GM19324 (cell line): ENCODE measurements around the gene IGSF22.

Source experiments
- ATAC-seq: cut with Tn5 transposase; IDR thresholded peaks from one replicate; pipeline ENCODE4 v1.9.1; 2021; ENCODE audit warnings: mild to moderate bottlenecking, moderate library complexity; ENCODE audit not compliant: unreplicated experiment, low FRiP score

The IGSF22 gene

GRCh38 chr11:18745251-18745650 is 19.3 kb upstream of the IGSF22 start:
- ATAC-seq = no peak

GRCh38 chr11:18743900-18744514 is 18.0 kb upstream of the IGSF22 start:
- no peak for ATAC-seq

GRCh38 chr11:18743365-18743764 is 17.4 kb upstream of the IGSF22 start:
- ATAC-seq = no peak

- ATAC-seq = no peak
Measured at GRCh38 chr11:18741783-18742182, 15.8 kb upstream of the IGSF22 start.

GRCh38 chr11:18739685-18740084 is 13.7 kb upstream of the IGSF22 start:
- no peak for ATAC-seq

GRCh38 chr11:18737642-18738041 is 11.7 kb upstream of the IGSF22 start:
- ATAC-seq = no peak

- ATAC-seq = no peak
Measured at GRCh38 chr11:18736590-18737148, 10.7 kb upstream of the IGSF22 start.

GRCh38 chr11:18733202-18733601 is 7.2 kb upstream of the IGSF22 start:
- ATAC-seq = no peak

GRCh38 chr11:18731949-18732821 is 6.2 kb upstream of the IGSF22 start:
- ATAC-seq = no peak

- no peak for ATAC-seq
Measured at GRCh38 chr11:18731441-18731840, 5.5 kb upstream of the IGSF22 start.

- ATAC-seq = no peak
Measured at GRCh38 chr11:18730020-18730419, 4.0 kb upstream of the IGSF22 start.

GRCh38 chr11:18729426-18729825 is 3.4 kb upstream of the IGSF22 start:
- no peak for ATAC-seq

GRCh38 chr11:18728658-18729057 is 2.7 kb upstream of the IGSF22 start:
- ATAC-seq = no peak

GRCh38 chr11:18727479-18728236 is 1.7 kb upstream of the IGSF22 start:
- ATAC-seq = no peak

GRCh38 chr11:18723991-18724390 is 2.0 kb downstream of the IGSF22 start:
- no peak for ATAC-seq

- ATAC-seq = no peak
Measured at GRCh38 chr11:18722293-18722637, 3.7 kb downstream of the IGSF22 start.

GRCh38 chr11:18721561-18722292 is 4.3 kb downstream of the IGSF22 start:
- ATAC-seq = peak; percentile 52

- ATAC-seq = peak; percentile 38
Measured at GRCh38 chr11:18720808-18721560, 5.0 kb downstream of the IGSF22 start.

- ATAC-seq = no peak
Measured at GRCh38 chr11:18720091-18720807, 5.7 kb downstream of the IGSF22 start.
